HG03060 (cell line): ENCODE data around the gene MTERF4.

ENCODE experiments used
- ATAC-seq: cut with Tn5 transposase; IDR thresholded peaks from one replicate; pipeline ENCODE4 v1.9.1; 2021; ENCODE audit warnings: low read depth, moderate number of reproducible peaks; ENCODE audit not compliant: unreplicated experiment

The MTERF4 gene

GRCh38 chr2:241135737-241136136 lies 33.6 kb upstream of the MTERF4 start:
- ATAC-seq = no peak

GRCh38 chr2:241134711-241135110 lies 32.6 kb upstream of the MTERF4 start:
- no peak for ATAC-seq

GRCh38 chr2:241133436-241133820 lies 31.3 kb upstream of the MTERF4 start:
- ATAC-seq = no peak

GRCh38 chr2:241132538-241133435 lies 30.7 kb upstream of the MTERF4 start:
- no peak for ATAC-seq

- no peak for ATAC-seq
These were observed 29.4 kb upstream of the MTERF4 start for GRCh38 chr2:241131531-241131930.

- ATAC-seq = no peak
These were observed 28.2 kb upstream of the MTERF4 start for GRCh38 chr2:241130316-241130715.

- no peak for ATAC-seq
These were observed 27.2 kb upstream of the MTERF4 start for GRCh38 chr2:241129086-241129871.

- no peak for ATAC-seq
These were observed 26.2 kb upstream of the MTERF4 start for GRCh38 chr2:241128266-241128665.

GRCh38 chr2:241126771-241127202 lies 24.7 kb upstream of the MTERF4 start:
- ATAC-seq = no peak

GRCh38 chr2:241126201-241126611 lies 24.1 kb upstream of the MTERF4 start:
- ATAC-seq = no peak

GRCh38 chr2:241125626-241126025 lies 23.5 kb upstream of the MTERF4 start:
- no peak for ATAC-seq

GRCh38 chr2:241123816-241124536 lies 21.9 kb upstream of the MTERF4 start:
- ATAC-seq = no peak

GRCh38 chr2:241122376-241123002 lies 20.4 kb upstream of the MTERF4 start:
- no peak for ATAC-seq

GRCh38 chr2:241121008-241121407 lies 18.9 kb upstream of the MTERF4 start:
- no peak for ATAC-seq

GRCh38 chr2:241120440-241120839 lies 18.4 kb upstream of the MTERF4 start:
- ATAC-seq = no peak

- no peak for ATAC-seq
These were observed 16.8 kb upstream of the MTERF4 start for GRCh38 chr2:241118737-241119505.

GRCh38 chr2:241116606-241117560 lies 14.8 kb upstream of the MTERF4 start:
- no peak for ATAC-seq

- no peak for ATAC-seq
These were observed 13.3 kb upstream of the MTERF4 start for GRCh38 chr2:241115361-241115760.

- ATAC-seq = no peak
These were observed 12.7 kb upstream of the MTERF4 start for GRCh38 chr2:241114836-241115235.
